ENCODE results near the gene CHCHD1.
"Not testable (repeated sequence)": the region's sequence is repeated elsewhere in the genome, so short reads cannot be mapped to it uniquely, and the experiment has no call there.

The CHCHD1 gene

DNA sequence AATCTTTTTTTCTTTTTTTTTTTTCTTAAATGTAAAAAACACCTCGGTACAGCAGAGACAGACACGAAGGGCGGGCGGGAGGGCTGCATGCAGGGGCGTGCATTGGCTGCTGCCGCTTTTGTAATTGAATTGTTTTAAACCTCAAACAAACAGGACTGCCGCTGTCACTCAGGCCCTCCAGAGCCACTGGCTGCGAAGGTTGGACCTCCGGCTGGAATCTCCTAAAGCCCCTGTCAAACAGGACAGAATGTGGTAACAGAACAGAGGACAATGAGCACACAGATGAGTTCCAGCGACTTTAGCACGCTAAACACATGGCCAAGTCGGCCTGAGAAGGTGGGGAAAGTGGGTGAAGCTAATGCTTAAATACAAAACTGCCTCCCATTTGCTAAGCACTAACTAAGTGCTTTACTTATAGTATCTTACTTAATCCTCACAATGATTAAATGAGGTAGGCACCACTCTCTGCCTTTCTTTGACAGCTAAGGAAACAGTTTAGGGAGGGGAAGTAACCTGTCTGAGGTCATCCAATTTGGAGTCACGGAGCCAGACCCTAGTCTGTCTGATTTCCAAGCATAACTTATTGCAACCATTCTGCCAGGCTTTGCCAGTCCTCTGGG lies 32.5 kb downstream of the CHCHD1 start:
- DNase-seq = no peak

DNA sequence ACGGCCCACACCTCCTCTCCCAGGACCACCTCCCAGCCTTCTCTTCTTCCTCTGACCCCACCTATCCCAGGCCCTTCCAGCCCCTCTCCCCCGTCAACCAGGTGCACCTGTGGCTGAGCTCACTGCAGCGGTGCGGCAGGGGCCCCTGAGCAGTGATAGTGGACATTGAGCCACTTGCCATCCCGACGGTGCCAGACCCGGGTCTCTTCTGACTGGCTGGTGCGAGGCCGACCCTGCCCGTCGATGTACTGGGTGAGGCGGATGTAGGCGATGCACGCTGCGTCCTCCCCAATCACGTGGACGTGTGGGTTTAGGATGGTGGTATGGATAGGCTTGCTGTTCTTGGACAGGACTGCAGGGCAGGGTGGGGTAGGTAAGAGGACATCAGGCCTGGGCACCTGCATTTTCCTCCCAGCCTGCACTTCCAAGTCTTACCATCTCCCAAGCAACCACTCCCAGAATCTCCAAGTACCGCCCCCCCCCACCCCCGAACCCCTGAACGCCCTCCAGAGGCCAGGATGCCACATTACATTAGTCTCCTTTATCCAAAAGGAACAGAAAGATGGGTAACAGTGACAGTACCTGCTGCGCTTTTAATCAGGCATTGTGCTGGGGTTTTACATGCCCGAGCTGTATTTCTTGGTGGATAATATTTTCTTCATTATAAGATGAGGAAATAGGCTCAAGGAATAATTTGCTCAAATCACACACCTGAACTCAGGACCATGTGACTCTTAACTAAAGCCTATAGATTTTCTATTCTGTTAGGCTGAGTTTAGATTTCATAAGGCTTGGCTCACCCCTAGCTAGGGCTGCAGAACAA lies 33.3 kb downstream of the CHCHD1 start:
- peak; percentile 4 for DNase-seq

DNA sequence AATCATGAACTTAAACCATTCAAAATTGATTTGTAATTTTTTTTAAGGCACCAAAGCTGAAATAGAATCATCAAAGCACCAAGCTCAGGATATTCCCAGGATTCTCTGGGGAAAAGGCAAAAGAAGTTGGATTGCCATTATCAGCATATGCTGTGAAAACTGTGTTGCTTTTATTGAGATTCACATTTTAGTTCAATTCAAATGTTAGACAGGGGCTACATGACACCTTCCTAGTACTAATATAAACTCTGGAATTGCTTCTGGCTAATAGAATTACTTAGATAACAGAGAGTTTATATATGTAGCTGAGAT lies 33.8 kb downstream of the CHCHD1 start:
- no peak for DNase-seq

DNA sequence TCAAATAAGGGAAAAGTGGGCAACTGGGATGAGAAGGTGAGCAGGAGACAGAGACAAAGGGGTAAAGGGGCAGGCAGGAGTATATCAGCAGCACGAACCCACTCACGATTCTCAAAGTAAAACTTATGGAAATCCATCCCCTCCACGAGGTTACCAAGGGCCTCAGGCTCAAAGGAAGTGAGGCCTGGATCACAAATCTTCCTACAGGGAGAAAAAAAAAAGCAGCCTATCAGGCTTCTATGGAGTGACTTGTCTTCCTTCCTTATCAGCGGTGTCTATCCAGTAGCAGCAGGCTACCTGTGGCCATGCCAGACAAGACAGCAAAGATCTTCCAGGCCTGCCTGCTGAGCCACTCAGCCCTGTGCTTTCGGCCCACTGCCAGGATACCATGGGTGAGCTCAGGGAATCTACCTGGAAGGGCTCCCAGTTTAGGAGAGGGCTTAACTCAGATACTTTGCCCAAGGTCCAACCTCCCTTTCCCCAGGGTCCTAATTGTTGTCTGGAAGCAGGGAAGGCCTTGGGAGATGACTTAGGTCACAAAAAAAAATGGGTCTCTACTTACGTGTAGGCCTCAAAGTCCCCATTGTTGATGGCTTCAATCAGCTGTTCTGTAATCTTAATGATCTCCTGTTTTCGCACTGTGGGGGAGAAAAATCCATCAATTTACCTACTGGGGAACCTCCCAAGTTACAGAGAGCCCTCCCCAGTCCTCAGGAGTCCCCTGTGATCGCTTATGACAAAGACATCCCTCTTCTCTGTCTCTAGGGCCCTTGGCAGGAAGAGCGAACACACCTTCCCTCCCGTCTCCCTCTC lies 35.3 kb downstream of the CHCHD1 start:
- no peak for DNase-seq

DNA sequence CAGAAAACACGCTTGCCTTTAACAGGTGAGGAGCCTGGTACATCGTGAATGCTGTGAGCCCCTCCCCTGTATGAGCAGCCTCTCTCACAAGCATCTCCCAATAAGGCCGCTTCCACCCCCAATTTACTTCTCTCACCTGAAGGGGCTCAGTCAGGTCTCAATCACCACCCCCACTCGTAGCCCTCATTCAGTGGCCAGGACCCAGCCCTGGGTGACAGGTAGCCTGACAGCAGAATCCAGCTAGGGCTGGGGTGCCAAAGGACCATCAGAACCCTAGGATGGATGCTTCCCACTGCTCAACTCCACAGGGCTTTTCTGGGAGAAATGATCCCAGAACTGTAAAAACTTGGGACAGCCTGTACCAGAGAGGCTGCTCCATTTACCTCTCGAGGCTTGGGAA lies 36.0 kb downstream of the CHCHD1 start:
- DNase-seq = no peak

DNA sequence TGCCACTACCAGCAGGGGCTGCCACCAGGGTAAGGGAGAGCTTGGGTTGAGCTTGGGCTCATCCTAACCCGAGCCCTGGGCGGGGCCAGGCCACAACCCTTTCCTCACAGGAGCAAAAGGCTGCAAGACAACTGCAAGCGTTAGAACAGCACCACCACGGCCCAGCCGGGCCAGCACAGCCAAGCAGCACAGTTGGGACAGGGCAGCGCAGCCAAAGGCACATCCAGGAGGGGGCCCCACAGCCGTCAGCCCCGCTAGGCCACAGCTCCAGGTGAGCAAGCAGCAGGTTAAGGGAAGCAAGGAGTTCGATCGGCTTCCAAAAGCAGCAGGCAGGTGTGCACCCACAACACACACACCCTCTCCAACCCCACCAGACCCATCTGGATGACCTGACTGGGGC lies 36.6 kb downstream of the CHCHD1 start:
- DNase-seq = no peak

DNA sequence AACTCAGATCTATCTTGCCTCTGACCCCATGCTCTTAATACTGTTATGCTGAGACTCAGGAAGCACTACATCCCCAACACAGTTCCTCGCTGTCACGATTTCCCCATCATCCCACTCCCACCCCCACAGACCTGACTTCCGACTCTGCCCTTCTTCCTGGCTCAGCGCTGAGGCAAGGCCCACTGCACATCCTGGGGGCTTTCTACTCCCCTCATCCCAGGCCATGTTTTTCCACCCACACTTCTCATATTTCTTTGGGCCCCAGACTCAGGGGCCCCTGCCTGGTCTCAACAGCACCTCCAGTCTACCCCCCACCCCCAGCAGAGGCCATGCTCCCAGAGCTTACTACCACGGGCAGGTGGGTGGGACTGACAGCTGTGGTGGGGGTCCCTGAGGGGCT lies 37.2 kb downstream of the CHCHD1 start:
- DNase-seq = no peak

DNA sequence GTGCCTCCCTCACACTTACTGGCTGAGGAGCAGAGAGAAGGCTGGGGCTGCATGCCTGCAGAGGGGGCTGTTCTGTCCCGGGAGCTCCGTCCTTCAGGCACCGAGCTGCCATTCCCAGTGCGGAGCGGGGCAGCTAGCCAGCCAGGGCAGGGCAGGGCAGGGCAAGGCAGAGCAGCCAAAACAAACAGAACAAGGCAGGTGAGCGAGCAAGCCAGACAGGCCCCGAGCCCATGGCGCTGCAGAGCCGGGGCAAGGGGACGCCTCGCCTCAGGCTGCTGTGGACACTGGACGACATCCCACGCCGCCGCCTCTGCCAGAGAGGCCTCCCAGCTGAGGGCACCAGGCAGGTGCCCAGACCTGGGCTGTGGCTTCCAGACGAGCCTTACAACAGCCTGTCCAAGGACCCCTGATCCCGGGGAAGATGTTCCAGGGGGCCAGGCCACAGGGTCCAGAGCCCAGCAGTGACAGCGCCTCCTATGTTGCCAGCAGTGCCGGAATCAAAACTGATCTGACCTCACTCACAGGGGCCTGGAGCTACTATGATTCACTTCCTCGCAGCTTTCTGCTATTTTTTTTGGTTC lies 37.8 kb downstream of the CHCHD1 start:
- no peak for DNase-seq

DNA sequence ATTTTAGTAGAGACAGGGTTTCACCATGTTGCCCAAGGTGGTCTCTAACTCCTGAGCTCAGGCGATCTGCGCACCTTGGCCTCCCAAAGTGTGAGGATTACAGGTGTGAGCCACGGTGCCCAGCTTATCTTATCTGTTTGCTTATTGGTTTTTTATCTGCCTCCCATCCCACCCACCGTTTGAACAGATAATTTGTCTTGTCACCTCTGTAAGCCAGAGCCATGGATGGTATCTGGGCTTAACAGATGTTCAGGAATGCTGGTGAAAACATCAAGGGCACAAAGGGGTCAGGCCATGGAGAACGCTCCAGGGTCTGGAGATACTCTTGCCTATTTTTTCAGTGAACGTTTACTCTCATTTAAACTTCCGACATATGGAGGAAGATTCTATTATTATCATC lies 41.5 kb downstream of the CHCHD1 start:
- no peak for DNase-seq

DNA sequence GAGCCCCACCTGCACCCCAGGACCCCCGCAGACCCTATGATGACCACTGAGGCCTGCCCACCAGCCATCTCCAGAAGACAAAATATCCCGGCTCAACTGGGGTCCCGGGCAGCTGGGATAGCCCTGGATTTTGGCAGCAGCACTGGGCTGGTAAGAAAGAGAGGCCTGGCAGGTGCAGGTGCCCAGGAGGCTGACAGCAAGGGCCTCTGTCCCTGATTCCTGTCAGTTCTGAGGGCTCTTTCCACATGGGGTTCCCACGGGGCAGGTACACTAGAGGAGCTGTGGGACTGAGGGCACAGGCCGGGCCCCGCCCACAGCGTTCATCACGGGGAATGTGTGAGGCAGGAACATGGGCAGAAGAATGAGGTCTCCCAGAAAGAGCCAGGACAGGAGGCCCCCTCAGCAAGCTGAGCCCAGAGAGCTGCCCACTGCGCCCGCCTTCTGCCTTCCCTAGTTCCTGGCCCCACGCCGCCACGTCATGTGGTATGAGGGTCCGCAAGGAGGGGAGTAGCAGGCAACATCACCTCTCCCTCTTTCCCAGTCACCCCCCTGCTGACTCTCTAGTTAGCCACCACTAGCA lies 42.4 kb downstream of the CHCHD1 start:
- DNase-seq = no peak

DNA sequence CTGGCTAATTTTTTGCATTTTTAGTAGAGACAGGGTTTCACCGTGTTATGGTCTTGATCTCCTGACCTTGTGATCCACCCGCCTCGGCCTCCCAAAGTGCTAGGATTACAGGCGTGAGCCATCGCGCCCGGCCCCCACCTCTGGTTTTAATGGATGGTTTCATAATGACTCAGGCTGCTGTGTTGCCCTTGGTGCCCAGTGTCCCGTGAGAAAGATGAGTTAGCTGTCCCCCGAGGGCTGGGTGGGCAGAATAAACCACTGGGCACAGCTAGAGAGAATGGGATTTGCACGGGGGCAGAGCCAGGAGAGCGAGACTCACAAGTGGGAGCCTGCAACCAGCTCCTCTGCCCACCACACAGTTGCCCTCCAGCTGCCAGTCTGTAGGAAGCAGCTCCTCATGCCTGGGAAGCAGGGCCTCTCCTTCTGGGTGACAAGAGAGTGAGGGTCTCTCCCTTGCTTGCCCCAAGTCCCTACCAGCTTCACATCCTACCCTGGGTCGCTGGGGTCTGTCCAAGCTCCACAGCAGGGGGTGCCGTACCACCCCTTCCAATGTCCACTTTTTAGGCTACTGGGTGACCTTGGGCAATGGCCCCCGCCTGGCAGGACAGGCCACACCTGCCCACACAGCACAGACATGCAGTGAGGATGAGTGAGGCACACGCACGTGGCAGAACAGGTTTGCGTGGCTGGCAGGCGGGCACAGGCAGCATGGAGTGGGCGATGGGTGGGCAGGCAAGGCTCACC lies 45.7 kb downstream of the CHCHD1 start:
- no peak for DNase-seq

DNA sequence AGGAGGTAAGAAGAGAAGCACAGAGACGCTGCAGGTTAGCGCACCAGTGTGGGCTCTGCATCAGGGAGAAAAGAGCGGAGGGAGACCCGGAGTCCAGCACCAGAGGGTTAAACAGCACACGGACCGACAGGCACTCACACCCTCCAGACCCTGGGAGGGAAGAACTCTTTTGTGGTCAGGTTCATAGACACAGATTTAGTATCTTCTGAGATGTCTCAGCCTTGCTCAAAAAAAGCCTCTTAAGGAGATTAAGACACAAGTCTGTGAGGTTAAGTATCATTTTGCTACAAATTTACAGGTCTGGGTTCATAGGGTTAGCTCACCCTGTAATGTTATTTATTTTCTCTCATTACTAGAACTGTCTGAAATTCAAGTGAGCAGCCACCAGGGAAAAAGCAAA lies 46.3 kb downstream of the CHCHD1 start:
- DNase-seq = no peak

DNA sequence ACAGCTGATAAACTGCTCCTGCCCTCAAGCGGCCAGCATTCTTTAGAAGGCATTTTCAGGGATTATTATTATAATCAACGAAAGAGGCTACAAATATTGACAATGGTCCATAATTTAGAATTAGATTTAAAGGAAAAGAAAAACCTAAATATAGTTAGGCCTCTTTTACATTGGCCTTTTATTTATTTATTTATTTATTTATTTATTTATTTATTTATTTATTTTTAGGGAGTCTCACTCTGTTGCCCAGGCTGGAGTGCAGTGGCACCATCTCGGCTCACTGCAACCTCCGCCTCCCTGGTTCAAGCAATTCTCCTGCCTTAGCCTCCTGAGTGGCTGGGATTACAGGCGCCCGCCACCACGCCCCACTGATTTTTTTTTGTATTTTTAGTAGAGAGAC lies 47.2 kb downstream of the CHCHD1 start:
- DNase-seq = not testable (repeated sequence)

All from effector CD8-positive, alpha-beta T cell (primary cell).